HG03108 (cell line): Measurements from ENCODE around the gene MAPK8.

Experiments
- ATAC-seq: cut with Tn5 transposase; IDR thresholded peaks from one replicate; pipeline ENCODE4 v1.9.1; 2021; ENCODE audit warnings: moderate library complexity; ENCODE audit not compliant: unreplicated experiment

MAPK8 gene

GRCh38 chr10:48447356-48448215, 141.1 kb downstream of the MAPK8 start:
- no peak for ATAC-seq

- no peak for ATAC-seq
Measured at GRCh38 chr10:48448796-48449195, 142.3 kb downstream of the MAPK8 start.

GRCh38 chr10:48449501-48450232, 143.2 kb downstream of the MAPK8 start:
- ATAC-seq, result no peak

- ATAC-seq, result no peak
Measured at GRCh38 chr10:48450233-48450740, 143.8 kb downstream of the MAPK8 start.

- ATAC-seq, result no peak
Measured at GRCh38 chr10:48450741-48451466, 144.4 kb downstream of the MAPK8 start.

- ATAC-seq, result no peak
Measured at GRCh38 chr10:48451969-48452878, 145.7 kb downstream of the MAPK8 start.

- no peak for ATAC-seq
Measured at GRCh38 chr10:48452879-48453412, 146.5 kb downstream of the MAPK8 start.

GRCh38 chr10:48453451-48454301, 147.2 kb downstream of the MAPK8 start:
- no peak for ATAC-seq

GRCh38 chr10:48454302-48455054, 148.0 kb downstream of the MAPK8 start:
- no peak for ATAC-seq

GRCh38 chr10:48455055-48455391, 148.5 kb downstream of the MAPK8 start:
- ATAC-seq, result no peak

GRCh38 chr10:48455392-48456151, 149.1 kb downstream of the MAPK8 start:
- no peak for ATAC-seq

- ATAC-seq, result no peak
Measured at GRCh38 chr10:48456361-48456804, 149.9 kb downstream of the MAPK8 start.

GRCh38 chr10:48456808-48457761, 150.6 kb downstream of the MAPK8 start:
- no peak for ATAC-seq

- ATAC-seq, result no peak
Measured at GRCh38 chr10:48457949-48458661, 151.6 kb downstream of the MAPK8 start.

- ATAC-seq, result no peak
Measured at GRCh38 chr10:48458662-48459048, 152.2 kb downstream of the MAPK8 start.
